ENCODE data around the gene NTRK3. TPM values are rescaled to one million over a fixed set of nuclear protein-coding genes. Genes with fewer than 3 reads are reported as not detected.

NTRK3 gene
- total RNA-seq, 3 donors from 2014 or later (not counting 1 experiment from before 2014, with no cell fraction given), result not detected

- Histone ChIP-seq H3K9me3 (ENCODE audit: control insufficient read depth, insufficient read depth, low read length) (no peaks in the 10 kb centered on the region), H3K27me3 (ENCODE audit: control insufficient read depth, insufficient read depth, low read length) (no peaks in the 10 kb centered on the region), H3K4me1 (ENCODE audit: control insufficient read depth, insufficient read depth, low read length) (no peaks in the 10 kb centered on the region), H3K27ac (ENCODE audit: low read length) (no peak overlapping the region), H3K4me3 (ENCODE audit: low read length) (no peak overlapping the region), H3K36me3 (ENCODE audit: control insufficient read depth, insufficient read depth, low read length) (no peaks in the 10 kb centered on the region)
- Mint-ChIP-seq H3K9me3 (peaks cover 2 to 4% of the 10 kb centered on the region in 2 donors), H3K27ac (no peak overlapping the region), H3K36me3 (no peaks in the 10 kb centered on the region), H3K4me3 (no peak overlapping the region), H3K27me3 (ENCODE audit: low read depth in 2 of 2) (peaks cover 0 to 2% of the 10 kb centered on the region in 2 donors), H3K4me1 (no peaks in the 10 kb centered on the region)
- TF ChIP-seq, protein P1, sequence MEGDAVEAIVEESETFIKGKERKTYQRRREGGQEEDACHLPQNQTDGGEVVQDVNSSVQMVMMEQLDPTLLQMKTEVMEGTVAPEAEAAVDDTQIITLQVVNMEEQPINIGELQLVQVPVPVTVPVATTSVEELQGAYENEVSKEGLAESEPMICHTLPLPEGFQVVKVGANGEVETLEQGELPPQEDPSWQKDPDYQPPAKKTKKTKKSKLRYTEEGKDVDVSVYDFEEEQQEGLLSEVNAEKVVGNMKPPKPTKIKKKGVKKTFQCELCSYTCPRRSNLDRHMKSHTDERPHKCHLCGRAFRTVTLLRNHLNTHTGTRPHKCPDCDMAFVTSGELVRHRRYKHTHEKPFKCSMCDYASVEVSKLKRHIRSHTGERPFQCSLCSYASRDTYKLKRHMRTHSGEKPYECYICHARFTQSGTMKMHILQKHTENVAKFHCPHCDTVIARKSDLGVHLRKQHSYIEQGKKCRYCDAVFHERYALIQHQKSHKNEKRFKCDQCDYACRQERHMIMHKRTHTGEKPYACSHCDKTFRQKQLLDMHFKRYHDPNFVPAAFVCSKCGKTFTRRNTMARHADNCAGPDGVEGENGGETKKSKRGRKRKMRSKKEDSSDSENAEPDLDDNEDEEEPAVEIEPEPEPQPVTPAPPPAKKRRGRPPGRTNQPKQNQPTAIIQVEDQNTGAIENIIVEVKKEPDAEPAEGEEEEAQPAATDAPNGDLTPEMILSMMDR (IDR thresholded peaks at IDR 0.05), result no peak
- no peak for DNase-seq
- ATAC-seq, result no peak
- 82% methylated on average over 8 of the region's 8 CpGs for WGBS (ENCODE audit: insufficient coverage)
- intact Hi-C loops (cut with micrococcal nuclease), result no loop called here
These were observed 348.7 kb downstream of the NTRK3 start for GRCh38 chr15:87907676-87908446.

DNA sequence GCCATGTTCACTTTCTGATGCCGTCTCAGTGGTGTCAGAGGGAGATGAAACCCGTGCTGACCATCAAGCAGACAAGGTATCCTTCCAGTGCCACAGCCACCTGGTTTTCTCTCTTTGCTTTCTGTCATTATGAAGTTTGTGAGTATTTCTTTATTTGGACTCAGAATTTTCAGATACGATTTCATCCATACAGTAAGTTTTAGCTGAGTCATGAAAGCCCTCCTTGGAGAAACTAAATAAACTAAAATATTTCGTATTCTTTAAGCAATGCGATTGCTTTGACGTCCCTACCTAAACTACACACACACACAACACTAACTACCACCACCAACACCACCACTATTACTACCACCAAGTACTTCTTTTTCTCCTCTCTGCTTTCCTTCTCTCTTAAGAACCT lies 350.1 kb downstream of the NTRK3 start:
- no peaks in the 10 kb centered on the region for H3K36me3 Mint-ChIP-seq
- H3K27ac Mint-ChIP-seq, result no peak overlapping the region
- H3K9me3 Mint-ChIP-seq, result peaks cover 2 to 6% of the 10 kb centered on the region in 2 donors
- H3K4me3 Mint-ChIP-seq, result no peak overlapping the region
- no peaks in the 10 kb centered on the region for H3K4me1 Mint-ChIP-seq
- H3K4me3 ChIP-seq (ENCODE audit: low read length), result no peak overlapping the region
- TF ChIP-seq, protein P1 (IDR thresholded peaks at IDR 0.05), result no peak
- intact Hi-C loops (cut with micrococcal nuclease), result no loop called here
- no peak for ATAC-seq
- no peak overlapping the region for H3K27ac ChIP-seq (ENCODE audit: low read length)
- DNase-seq, result no peak
- no peaks in the 10 kb centered on the region for H3K27me3 ChIP-seq (ENCODE audit: control insufficient read depth, insufficient read depth, low read length)
- no peaks in the 10 kb centered on the region for H3K9me3 ChIP-seq (ENCODE audit: control insufficient read depth, insufficient read depth, low read length)
- WGBS (ENCODE audit: insufficient coverage), result 85% methylated on average over 6 of the region's 6 CpGs
- no peaks in the 10 kb centered on the region for H3K4me1 ChIP-seq (ENCODE audit: control insufficient read depth, insufficient read depth, low read length)
- no peaks in the 10 kb centered on the region for H3K36me3 ChIP-seq (ENCODE audit: control insufficient read depth, insufficient read depth, low read length)
- H3K27me3 Mint-ChIP-seq (ENCODE audit: low read depth in 2 of 2), result peaks cover 0 to 2% of the 10 kb centered on the region in 2 donors

DNA sequence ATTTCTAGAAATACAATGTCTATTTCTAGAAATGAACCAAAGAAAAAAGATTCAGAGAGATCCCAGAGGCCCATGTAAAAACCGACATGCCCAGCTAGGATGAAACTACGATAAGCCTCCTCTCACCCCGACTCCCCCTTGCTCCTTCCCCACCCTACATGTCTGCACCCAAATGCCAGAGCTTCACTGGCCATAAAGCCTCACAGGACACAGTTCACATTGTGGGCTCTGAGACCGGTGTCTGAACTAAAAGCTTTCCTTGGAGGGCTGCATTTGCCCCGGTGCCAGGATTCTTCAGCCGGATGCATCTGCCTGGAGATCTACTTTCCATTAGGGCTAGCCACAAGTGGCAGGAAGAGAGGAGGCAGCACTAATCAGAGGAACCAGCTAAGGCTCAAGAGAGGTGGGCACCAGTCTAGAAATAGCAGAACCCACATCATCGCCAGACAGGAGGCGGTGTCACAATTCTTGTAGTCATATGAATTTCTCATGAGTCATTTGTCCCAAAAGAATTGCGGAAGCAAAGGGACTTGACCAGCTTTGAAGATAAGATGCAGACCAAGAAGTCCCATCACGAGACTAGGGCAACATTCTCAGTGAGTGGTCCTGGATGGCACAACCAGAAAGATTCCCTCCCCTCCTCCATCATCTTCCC lies 353.6 kb downstream of the NTRK3 start:
- DNase-seq (no peak), ATAC-seq (peak in 1 of 3 donors; percentile 39)
- H3K27me3 ChIP-seq (ENCODE audit: control insufficient read depth, insufficient read depth, low read length), result no peaks in the 10 kb centered on the region
- H3K4me3 Mint-ChIP-seq, result no peak overlapping the region
- H3K9me3 ChIP-seq (ENCODE audit: control insufficient read depth, insufficient read depth, low read length), result no peaks in the 10 kb centered on the region
- intact Hi-C loops (cut with micrococcal nuclease), result no loop called here
- H3K4me1 ChIP-seq (ENCODE audit: control insufficient read depth, insufficient read depth, low read length), result no peaks in the 10 kb centered on the region
- H3K4me3 ChIP-seq (ENCODE audit: low read length), result no peak overlapping the region
- H3K27ac Mint-ChIP-seq, result no peak overlapping the region
- WGBS (ENCODE audit: insufficient coverage), result 76% methylated on average over 10 of the region's 10 CpGs
- H3K36me3 ChIP-seq (ENCODE audit: control insufficient read depth, insufficient read depth, low read length), result no peaks in the 10 kb centered on the region
- no peaks in the 10 kb centered on the region for H3K36me3 Mint-ChIP-seq
- TF ChIP-seq, protein P1 (IDR thresholded peaks at IDR 0.05), result no peak
- no peaks in the 10 kb centered on the region for H3K4me1 Mint-ChIP-seq
- peaks cover 0 to 4% of the 10 kb centered on the region in 2 donors for H3K9me3 Mint-ChIP-seq
- H3K27ac ChIP-seq (ENCODE audit: low read length), result no peak overlapping the region
- H3K27me3 Mint-ChIP-seq (ENCODE audit: low read depth in 2 of 2), result no peaks in the 10 kb centered on the region
